C4-2B (cell line): ENCODE data around the gene CFAP45.

Source experiments
- H3K27ac ChIP-seq: fragments of 450-650 bp; 2 replicates; pipeline ENCODE4 v1.5.1; 2017
- CTCF ChIP-seq: fragments of 450-650 bp; conservative IDR thresholded peaks from 2 replicates; pipeline ENCODE4 v1.5.1; 2017; ENCODE audit warnings: mild to moderate bottlenecking
- ZFX ChIP-seq: fragments of 450-650 bp; IDR thresholded peaks from 2 replicates; pipeline ENCODE4 v1.6.1; 2017

Gene CFAP45

DNA sequence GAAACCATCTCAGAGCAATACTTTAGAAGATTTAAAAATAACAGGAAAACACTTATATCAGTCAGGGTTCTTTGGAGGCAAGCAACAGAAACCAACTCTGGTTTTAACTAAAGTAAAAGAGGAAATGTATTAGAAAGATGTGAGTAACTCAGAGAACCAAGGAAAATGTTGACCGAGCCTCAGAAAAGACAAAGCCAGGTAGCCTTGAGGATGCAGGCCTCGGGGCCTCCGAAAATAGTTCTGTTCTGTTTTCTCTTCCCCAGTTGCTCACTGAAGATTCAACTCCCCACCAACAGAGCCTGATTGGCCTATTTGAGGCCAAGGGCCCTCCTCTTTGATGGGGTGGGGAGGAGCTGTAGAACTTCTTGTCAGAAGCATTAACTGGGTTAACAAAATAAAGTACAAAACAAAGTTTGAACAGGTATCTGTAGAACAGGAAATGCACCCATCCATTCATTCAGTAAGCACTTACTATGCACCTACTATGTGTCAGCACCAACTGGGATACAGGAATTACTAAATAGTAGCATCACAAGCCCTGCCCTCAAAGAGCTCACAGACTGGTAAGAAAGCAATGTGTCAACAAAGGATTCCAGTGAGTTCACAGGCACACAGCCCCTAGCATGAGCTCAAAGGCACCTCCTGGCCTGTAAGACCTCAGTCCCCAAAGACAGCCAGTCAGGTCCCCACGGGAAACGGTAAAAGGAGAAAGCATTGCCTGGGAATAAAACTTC lies 60.7 kb downstream of the CFAP45 start:
- TF ChIP-seq ZFX (no peak), CTCF (no peak)
- H3K27ac ChIP-seq: no peak overlapping the region

- no peak overlapping the region for H3K27ac ChIP-seq
- TF ChIP-seq ZFX: no peak
- no peak for TF ChIP-seq CTCF
Measured at GRCh38 chr1:159838715-159839114, 61.2 kb downstream of the CFAP45 start.

- TF ChIP-seq ZFX (no peak), CTCF (no peak)
- no peak overlapping the region for H3K27ac ChIP-seq
Measured at GRCh38 chr1:159835862-159836525, 64.0 kb downstream of the CFAP45 start.

- no peak overlapping the region for H3K27ac ChIP-seq
- TF ChIP-seq ZFX: no peak
- TF ChIP-seq CTCF: no peak
Measured at GRCh38 chr1:159835356-159835755, 64.6 kb downstream of the CFAP45 start.

GRCh38 chr1:159832309-159832708 lies 67.7 kb downstream of the CFAP45 start:
- no peak overlapping the region for H3K27ac ChIP-seq
- TF ChIP-seq CTCF (no peak), ZFX (no peak)

- no peak overlapping the region for H3K27ac ChIP-seq
- TF ChIP-seq CTCF (no peak), ZFX (no peak)
Measured at GRCh38 chr1:159831412-159832141, 68.4 kb downstream of the CFAP45 start.

DNA sequence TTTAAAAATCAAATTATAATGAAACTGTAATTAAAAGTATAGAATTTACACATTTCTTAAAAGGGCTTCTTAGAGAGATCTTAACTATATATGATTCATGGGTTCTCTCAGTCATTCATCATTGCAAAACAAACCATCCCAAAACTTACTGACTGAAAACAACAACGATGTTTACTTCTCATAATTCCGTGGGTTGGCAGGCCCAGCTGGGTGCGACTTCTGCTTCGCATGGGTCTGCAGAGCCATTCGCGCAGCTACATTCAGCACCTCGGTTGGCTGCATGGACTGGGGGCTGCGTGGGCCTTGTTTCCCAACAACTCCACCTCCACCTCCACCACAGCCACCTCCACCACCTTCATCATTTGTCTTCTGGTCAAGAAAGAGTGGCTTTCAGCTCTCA lies 69.2 kb downstream of the CFAP45 start:
- TF ChIP-seq ZFX (no peak), CTCF (no peak)
- no peak overlapping the region for H3K27ac ChIP-seq
